ENCODE results near the gene MRPS6. TPM values are rescaled to one million over a fixed set of nuclear protein-coding genes. Genes with fewer than 3 reads are reported as not detected.
A peak's percentile ranks its signal among the peaks of the same experiment; 100 is the strongest.

MRPS6 gene
- total and polyA plus RNA-seq, 10 donors, result 18.7 to 74.9 (median 37.7) TPM

DNA sequence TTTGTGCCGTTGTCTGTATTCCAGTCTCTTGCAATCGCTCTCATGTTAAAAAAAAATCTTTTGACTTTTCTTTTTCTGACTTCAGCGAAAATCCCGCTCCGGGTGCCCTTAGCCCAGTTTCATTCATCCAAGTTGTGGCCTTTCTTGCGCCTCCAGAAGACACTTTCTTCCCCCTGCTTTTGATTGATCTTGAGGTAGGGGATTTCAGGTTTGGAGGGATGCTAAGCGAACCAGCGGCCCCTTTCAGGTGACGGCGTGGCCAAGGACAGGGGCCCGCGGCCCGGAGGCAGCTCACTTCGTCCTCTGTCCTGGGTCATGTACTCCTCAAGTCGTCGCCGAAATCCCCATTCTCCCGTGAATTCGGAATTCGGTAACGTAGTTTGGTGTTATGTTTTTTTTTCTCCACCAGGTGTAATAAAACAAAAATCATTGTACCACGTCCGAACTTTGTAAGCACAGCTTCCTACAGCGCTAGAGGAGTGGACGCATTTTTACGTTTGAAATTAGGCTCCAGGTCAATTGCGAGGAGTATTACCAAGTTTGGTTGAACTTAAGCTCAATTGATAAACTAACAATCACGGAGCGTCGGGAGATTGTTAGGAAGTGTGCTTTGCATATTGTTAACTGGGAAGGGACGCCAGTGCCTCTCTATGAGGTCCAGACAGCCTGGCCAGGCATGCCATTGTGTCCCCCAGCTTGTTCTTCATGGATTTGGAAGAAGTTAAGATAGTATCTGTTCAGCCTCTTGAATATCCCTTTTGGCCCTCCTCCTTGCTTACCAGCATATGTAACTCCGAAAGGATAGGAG, 1.1 kb downstream of the MRPS6 start:
- WGBS, 5 donors, result 36 to 41% (median 39%) methylated on average over 32 of the region's 32 CpGs
- intact Hi-C loops (cut with DNase I; ENCODE audit: low total_unique reads), result no loop called here
- H3K4me3 ChIP-seq, result peak overlapping the region; percentile 57 to 97 (median 90)
- no peaks in the 10 kb centered on the region for H3K9me3 ChIP-seq
- TF ChIP-seq, protein P1, sequence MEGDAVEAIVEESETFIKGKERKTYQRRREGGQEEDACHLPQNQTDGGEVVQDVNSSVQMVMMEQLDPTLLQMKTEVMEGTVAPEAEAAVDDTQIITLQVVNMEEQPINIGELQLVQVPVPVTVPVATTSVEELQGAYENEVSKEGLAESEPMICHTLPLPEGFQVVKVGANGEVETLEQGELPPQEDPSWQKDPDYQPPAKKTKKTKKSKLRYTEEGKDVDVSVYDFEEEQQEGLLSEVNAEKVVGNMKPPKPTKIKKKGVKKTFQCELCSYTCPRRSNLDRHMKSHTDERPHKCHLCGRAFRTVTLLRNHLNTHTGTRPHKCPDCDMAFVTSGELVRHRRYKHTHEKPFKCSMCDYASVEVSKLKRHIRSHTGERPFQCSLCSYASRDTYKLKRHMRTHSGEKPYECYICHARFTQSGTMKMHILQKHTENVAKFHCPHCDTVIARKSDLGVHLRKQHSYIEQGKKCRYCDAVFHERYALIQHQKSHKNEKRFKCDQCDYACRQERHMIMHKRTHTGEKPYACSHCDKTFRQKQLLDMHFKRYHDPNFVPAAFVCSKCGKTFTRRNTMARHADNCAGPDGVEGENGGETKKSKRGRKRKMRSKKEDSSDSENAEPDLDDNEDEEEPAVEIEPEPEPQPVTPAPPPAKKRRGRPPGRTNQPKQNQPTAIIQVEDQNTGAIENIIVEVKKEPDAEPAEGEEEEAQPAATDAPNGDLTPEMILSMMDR (IDR thresholded peaks at IDR 0.05 in 8 of 11, conservative IDR thresholded peaks at IDR 0.05 in 3 of 11), result no peak
- TF ChIP-seq POLR2AphosphoS5 (IDR thresholded peaks at IDR 0.05) (no peak), POLR2A (IDR thresholded peaks at IDR 0.05) (no peak)
- H3K4me1 ChIP-seq, result peaks cover 22 to 63% (median 55%) of the 10 kb centered on the region in 6 donors
- no peaks in the 10 kb centered on the region for H3K27me3 ChIP-seq (replicated peaks in 1 of 7)
- DNase-seq, result no peak
- no peaks in the 10 kb centered on the region for H3K36me3 ChIP-seq
- peak overlapping the region in 6 of 8 donors; percentile 20 to 93 (median 88) for H3K27ac ChIP-seq

DNA sequence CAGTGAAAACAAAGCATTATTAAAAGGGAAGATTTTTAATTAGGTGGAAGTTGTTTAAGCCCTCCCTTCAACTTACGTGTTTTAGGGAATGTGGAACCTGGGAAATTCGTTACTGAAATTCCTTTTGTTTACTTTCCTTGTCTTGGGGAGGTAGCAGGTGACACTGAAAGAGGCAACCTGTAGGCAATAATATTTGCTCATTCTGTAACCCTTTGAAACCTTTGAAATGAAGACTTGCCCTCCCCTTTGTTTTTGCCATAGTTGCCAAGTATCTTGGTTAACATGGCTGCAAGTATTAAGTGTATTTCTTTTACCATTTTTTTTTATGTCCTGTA, 1.7 kb downstream of the MRPS6 start:
- DNase-seq, result no peak
- H3K27ac ChIP-seq, result no peak overlapping the region
- no peaks in the 10 kb centered on the region for H3K9me3 ChIP-seq
- intact Hi-C loops (cut with DNase I; ENCODE audit: low total_unique reads), result no loop called here
- H3K4me3 ChIP-seq, result peak overlapping the region in 6 of 8 donors; percentile 57 to 97 (median 90)
- peaks cover 22 to 69% (median 60%) of the 10 kb centered on the region in 6 donors for H3K4me1 ChIP-seq
- TF ChIP-seq POLR2A (IDR thresholded peaks at IDR 0.05) (no peak), POLR2AphosphoS5 (IDR thresholded peaks at IDR 0.05) (no peak)
- TF ChIP-seq, protein P1 (IDR thresholded peaks at IDR 0.05 in 8 of 11, conservative IDR thresholded peaks at IDR 0.05 in 3 of 11), result no peak
- H3K27me3 ChIP-seq (replicated peaks in 1 of 7), result no peaks in the 10 kb centered on the region
- 79 to 90% (median 81%) methylated on average over 2 of the region's 2 CpGs for WGBS, 5 donors
- no peaks in the 10 kb centered on the region for H3K36me3 ChIP-seq

DNA sequence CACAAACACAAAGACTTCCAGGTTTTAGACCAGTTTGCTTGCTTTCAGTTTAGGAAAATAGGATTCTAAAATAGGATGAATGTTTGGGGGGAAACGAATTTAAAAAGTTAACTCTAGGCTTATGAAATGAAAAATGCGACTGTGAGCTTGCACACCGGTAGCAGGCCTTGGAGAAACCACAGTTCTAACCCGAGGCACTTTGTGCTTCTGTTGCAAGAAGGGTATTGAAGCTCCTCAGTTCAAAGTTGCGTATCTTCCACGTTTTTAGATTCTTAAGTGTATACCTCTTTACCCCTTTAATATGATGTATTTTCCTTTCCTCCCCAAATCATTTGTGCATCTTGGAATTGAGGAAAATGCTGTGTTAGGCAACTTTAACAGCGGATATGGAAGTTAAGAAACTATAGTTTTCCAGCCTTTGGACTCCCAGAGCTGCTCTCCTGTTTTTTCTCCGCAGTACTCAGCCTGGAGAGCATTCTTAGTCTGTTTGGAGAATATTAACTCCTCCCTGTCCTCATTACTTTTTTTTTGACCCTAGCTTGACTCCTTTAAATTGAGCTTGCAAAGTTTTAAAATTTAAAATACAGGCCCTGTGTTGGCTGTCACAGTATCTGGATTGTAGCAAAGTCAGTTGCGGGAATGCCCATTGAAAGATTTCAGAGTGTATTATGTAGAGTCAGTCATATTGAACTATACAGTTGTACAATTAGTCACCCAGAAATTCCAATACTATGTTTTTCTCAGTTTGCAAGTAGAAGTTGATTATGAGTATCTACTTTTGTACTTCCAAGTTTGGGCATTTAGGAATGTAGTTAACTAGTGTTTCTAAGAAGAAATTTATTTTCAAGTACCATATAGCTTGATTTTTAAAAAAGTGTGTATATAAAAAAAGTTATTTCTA, 2.6 kb downstream of the MRPS6 start:
- Histone ChIP-seq H3K27ac (no peak overlapping the region), H3K9me3 (no peaks in the 10 kb centered on the region), H3K4me1 (peaks cover 22 to 78% (median 64%) of the 10 kb centered on the region in 6 donors), H3K27me3 (replicated peaks in 1 of 7) (no peaks in the 10 kb centered on the region), H3K4me3 (no peak overlapping the region), H3K36me3 (no peaks in the 10 kb centered on the region)
- TF ChIP-seq POLR2AphosphoS5 (IDR thresholded peaks at IDR 0.05) (no peak), POLR2A (IDR thresholded peaks at IDR 0.05) (no peak)
- TF ChIP-seq, protein P1 (IDR thresholded peaks at IDR 0.05 in 8 of 11, conservative IDR thresholded peaks at IDR 0.05 in 3 of 11), result no peak
- WGBS, 5 donors, result 60 to 81% (median 66%) methylated on average over 9 of the region's 9 CpGs
- intact Hi-C loops (cut with DNase I; ENCODE audit: low total_unique reads), result no loop called here
- no peak for DNase-seq

DNA sequence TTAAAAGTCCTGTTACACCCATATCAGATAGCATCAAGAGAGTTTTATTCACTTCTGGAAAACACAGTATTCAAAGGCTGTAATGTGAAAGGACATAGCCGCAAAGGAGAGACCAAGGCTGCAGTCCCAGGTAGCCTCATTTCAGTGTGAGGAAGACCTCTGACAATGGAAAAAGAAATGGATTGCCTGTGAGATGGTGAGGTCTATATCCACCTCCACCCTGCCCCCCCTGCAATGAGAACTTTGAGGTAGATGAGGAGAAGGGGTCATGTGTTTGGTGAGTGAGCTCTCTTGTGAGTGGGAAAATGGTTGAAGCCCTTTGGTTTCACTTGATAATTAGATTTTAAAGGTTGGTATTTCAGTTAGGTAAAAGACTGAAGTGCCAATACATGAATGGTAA, 3.5 kb downstream of the MRPS6 start:
- Histone ChIP-seq H3K9me3 (no peaks in the 10 kb centered on the region), H3K4me1 (peaks cover 22 to 80% (median 64%) of the 10 kb centered on the region in 6 donors), H3K36me3 (no peaks in the 10 kb centered on the region), H3K4me3 (no peak overlapping the region), H3K27ac (no peak overlapping the region), H3K27me3 (replicated peaks in 1 of 7) (no peaks in the 10 kb centered on the region)
- TF ChIP-seq POLR2A (IDR thresholded peaks at IDR 0.05), result no peak
- TF ChIP-seq, protein P1 (IDR thresholded peaks at IDR 0.05 in 8 of 11, conservative IDR thresholded peaks at IDR 0.05 in 3 of 11), result no peak
- TF ChIP-seq POLR2AphosphoS5 (IDR thresholded peaks at IDR 0.05), result no peak
- no peak for DNase-seq
- intact Hi-C loops (cut with DNase I; ENCODE audit: low total_unique reads), result no loop called here
- 95 to 100% (median 96%) methylated on average over 1 of the region's 1 CpG for WGBS, 5 donors

Measured in spleen (tissue), 11 donors.